MG63 (cell line): ENCODE measurements around the gene DENND1A. TPM values are rescaled to one million over a fixed set of nuclear protein-coding genes. Genes with fewer than 3 reads are reported as not detected.

Experiments used
- DNase-seq: peaks from one replicate; pipeline ENCODE4 v3.0.0-alpha.2; 2020
- H3K27me3 ChIP-seq: fragments of 250-450 bp; sonication (Bioruptor Pico); 2 replicates; pipeline ENCODE4 v1.5.1; 2020; ENCODE audit warnings: mild to moderate bottlenecking, moderate library complexity
- H3K36me3 ChIP-seq: fragments of 250-450 bp; sonication (Bioruptor Pico); 2 replicates; pipeline ENCODE4 v1.5.1; 2020; ENCODE audit warnings: mild to moderate bottlenecking, moderate library complexity
- H3K4me3 ChIP-seq: fragments of 250-450 bp; sonication (Bioruptor Pico); 2 replicates; pipeline ENCODE4 v1.5.1; 2020; ENCODE audit warnings: mild to moderate bottlenecking, moderate library complexity
- H3K9me3 ChIP-seq: fragments of 250-450 bp; sonication (Bioruptor Pico); 2 replicates; pipeline ENCODE4 v1.5.1; 2020; ENCODE audit warnings: mild to moderate bottlenecking, moderate library complexity
- total RNA-seq: library from RNA; depleted of rRNA; stranded (reverse); fragments of >200 nt; shearing (Covaris generic); gene quantifications from 2 replicates; pipeline ENCODE4 v1.2.3, GENCODE V29; 2014; ENCODE audit warnings: low replicate concordance

Gene DENND1A
- total RNA-seq, 1 experiment from 2014 or later: 35.3 TPM

DNA sequence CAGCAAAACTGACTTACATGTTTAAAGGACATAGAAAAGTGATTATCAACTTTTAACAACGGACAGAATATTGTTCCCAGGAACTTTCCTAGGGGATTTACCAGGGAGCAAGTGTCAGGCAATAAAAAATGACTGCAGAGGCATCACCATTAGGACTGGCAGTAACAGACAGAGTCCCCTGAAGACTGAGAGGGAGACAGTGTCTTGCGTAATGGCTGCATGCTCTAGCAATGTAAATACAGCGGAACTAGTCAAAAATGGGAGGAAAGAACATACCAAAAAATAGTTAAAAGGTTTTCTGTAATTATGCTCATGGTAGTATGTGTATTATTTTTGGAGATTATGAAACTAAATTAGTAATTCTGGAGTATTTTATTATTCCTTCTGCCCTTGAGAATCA, 392.1 kb downstream of the DENND1A start:
- Histone ChIP-seq H3K9me3 (no peaks in the 10 kb centered on the region), H3K27me3 (no peaks in the 10 kb centered on the region), H3K4me3 (no peak overlapping the region), H3K36me3 (no peaks in the 10 kb centered on the region)
- DNase-seq: no peak

GRCh38 chr9:123536455-123536868, 393.5 kb downstream of the DENND1A start:
- H3K9me3 ChIP-seq: no peaks in the 10 kb centered on the region
- DNase-seq: no peak
- no peak overlapping the region for H3K4me3 ChIP-seq
- no peaks in the 10 kb centered on the region for H3K36me3 ChIP-seq
- H3K27me3 ChIP-seq: no peaks in the 10 kb centered on the region

GRCh38 chr9:123534336-123534735, 395.6 kb downstream of the DENND1A start:
- H3K27me3 ChIP-seq: no peaks in the 10 kb centered on the region
- no peaks in the 10 kb centered on the region for H3K36me3 ChIP-seq
- H3K9me3 ChIP-seq: no peaks in the 10 kb centered on the region; the same call in none of the 2 replicates
- DNase-seq: no peak
- H3K4me3 ChIP-seq: no peak overlapping the region

DNA sequence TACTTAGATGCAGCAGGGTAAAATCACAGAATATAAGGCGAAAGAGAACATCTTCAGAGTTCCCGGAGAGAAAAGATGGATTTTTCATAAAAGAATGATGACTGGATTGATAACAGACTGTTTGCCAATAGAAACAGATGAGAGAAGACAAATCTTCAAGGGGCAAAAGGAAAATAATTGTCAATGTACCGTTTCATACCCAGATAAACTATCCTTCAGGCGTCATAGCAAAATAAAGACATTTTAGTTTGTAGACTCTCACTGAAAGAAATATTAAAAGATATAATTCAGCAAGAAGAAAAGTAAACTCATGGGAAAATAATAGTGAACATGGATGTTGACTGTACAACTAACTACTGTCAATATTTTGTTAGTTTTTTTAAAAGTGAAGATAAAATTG, 399.7 kb downstream of the DENND1A start:
- H3K9me3 ChIP-seq: no peaks in the 10 kb centered on the region; the same call in none of the 2 replicates
- no peak for DNase-seq
- H3K36me3 ChIP-seq: no peaks in the 10 kb centered on the region
- no peak overlapping the region for H3K4me3 ChIP-seq
- no peaks in the 10 kb centered on the region for H3K27me3 ChIP-seq

DNA sequence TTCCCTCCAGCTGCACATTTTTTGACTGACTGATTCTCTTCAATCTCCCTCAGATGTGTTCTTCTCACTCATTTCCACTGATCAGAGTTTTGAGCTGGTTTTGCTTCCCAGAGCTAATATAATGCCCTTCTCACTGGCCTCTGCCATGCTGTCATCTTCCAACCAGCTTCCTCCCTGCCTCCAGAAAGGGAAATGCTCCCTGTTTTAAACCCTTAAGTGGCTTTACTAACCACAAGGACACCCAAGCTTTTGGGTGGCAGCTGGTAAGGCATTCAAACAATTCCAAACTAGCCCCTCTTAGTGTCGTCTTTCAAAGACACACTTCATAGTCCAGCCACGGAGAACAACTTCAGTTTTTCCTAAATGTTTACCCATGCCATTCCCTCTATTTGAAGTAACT, 401.4 kb downstream of the DENND1A start:
- H3K27me3 ChIP-seq: no peaks in the 10 kb centered on the region
- H3K4me3 ChIP-seq: no peak overlapping the region
- H3K36me3 ChIP-seq: no peaks in the 10 kb centered on the region
- no peaks in the 10 kb centered on the region; the same call in none of the 2 replicates for H3K9me3 ChIP-seq
- DNase-seq: no peak

DNA sequence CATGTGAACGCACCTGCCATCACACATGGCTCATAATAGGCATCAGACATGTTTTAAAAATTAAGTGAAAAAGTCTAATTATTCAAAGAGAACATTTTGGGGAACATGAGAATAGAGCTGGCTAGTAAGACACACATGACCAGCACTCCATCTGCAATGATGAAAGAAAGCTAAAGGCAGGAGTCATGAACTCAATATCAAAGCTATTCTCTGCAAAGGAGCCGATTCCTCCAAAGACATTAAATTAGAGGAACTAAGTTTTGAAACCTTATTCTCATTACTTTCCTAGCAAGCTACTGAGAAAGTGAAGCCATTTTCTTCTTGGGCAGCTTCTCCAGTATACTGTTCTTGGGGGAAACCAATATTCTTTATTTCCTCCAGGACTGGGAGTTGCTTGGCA, 401.9 kb downstream of the DENND1A start:
- Histone ChIP-seq H3K9me3 (no peaks in the 10 kb centered on the region; the same call in none of the 2 replicates), H3K4me3 (no peak overlapping the region), H3K36me3 (no peaks in the 10 kb centered on the region), H3K27me3 (no peaks in the 10 kb centered on the region)
- DNase-seq: no peak

DNA sequence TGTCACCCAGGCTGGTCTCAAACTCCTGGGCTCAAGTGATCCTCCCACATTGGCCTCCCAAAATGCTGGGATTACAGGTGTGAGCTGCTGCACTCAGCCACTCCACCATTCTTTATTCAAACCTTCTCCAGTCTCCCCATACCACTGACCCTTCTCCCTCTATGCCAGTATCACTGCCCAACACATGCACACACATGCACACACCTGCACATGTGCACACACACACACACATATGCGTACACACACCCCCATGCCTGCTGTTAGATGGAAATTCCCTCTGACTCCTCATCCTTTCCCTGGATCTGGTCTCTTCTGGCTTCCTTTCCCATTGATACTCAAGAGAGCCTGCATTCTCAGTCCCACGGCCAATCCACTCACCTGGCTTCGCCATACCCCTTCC, 404.0 kb downstream of the DENND1A start:
- DNase-seq: no peak
- Histone ChIP-seq H3K36me3 (no peaks in the 10 kb centered on the region), H3K27me3 (no peaks in the 10 kb centered on the region), H3K9me3 (no peaks in the 10 kb centered on the region; the same call in none of the 2 replicates), H3K4me3 (no peak overlapping the region)

DNA sequence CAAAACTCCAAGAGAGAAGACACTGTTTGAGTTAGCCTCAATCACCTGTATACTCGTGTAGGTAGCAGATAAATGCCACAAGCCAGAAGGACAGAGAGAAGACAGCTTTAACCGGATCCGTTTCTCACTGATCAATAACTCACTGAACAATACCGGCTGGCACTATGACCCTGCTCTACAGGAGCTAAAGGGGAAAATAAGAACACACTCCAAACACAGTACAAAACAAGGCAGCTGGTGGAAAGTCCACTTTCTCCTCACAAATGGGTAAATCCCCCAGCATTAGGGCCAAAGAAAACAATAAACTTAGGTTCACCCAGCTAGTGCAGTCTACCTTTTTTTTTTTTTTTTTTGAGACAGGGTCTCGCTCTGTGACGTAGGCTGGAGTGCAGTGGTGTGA, 404.5 kb downstream of the DENND1A start:
- Histone ChIP-seq H3K27me3 (no peaks in the 10 kb centered on the region), H3K9me3 (no peaks in the 10 kb centered on the region; the same call in none of the 2 replicates), H3K4me3 (no peak overlapping the region), H3K36me3 (no peaks in the 10 kb centered on the region)
- DNase-seq: no peak

GRCh38 chr9:123524866-123525265, 405.1 kb downstream of the DENND1A start:
- no peak overlapping the region for H3K4me3 ChIP-seq
- no peaks in the 10 kb centered on the region for H3K36me3 ChIP-seq
- no peaks in the 10 kb centered on the region; the same call in 1 of the 2 replicates for H3K9me3 ChIP-seq
- no peaks in the 10 kb centered on the region for H3K27me3 ChIP-seq
- no peak for DNase-seq

- H3K4me3 ChIP-seq: no peak overlapping the region
- H3K36me3 ChIP-seq: no peaks in the 10 kb centered on the region
- no peaks in the 10 kb centered on the region for H3K9me3 ChIP-seq
- no peaks in the 10 kb centered on the region for H3K27me3 ChIP-seq
- DNase-seq: no peak
Observed at GRCh38 chr9:123523845-123524244, 406.1 kb downstream of the DENND1A start.

GRCh38 chr9:123523001-123523400, 406.9 kb downstream of the DENND1A start:
- no peak overlapping the region for H3K4me3 ChIP-seq
- H3K9me3 ChIP-seq: no peaks in the 10 kb centered on the region
- no peaks in the 10 kb centered on the region for H3K27me3 ChIP-seq
- DNase-seq: no peak
- no peaks in the 10 kb centered on the region for H3K36me3 ChIP-seq

DNA sequence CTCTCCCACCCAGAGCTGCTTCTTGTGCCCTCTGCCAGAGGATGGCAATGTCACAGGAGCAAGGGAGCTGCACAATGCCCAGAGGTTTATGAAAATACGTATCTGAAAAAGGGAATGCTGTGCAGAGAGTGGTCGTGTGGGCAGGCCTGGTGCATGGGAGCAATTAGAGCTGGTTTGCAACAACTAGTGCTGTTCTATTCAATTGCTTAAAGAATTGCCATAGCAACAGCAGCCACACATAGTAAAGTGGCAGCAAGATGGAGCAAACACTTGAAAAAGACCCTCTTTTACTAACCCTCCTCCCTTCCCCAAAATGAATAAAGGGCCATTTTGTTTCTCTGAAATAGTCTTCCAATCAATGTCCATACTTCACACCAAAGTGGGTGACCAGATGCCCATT, 407.7 kb downstream of the DENND1A start:
- no peaks in the 10 kb centered on the region for H3K27me3 ChIP-seq
- no peak for DNase-seq
- H3K9me3 ChIP-seq: no peaks in the 10 kb centered on the region
- no peak overlapping the region for H3K4me3 ChIP-seq
- H3K36me3 ChIP-seq: no peaks in the 10 kb centered on the region

GRCh38 chr9:123518338-123518737, 411.6 kb downstream of the DENND1A start:
- no peaks in the 10 kb centered on the region for H3K27me3 ChIP-seq
- no peak for DNase-seq
- no peaks in the 10 kb centered on the region for H3K9me3 ChIP-seq
- H3K4me3 ChIP-seq: no peak overlapping the region
- no peaks in the 10 kb centered on the region for H3K36me3 ChIP-seq

DNA sequence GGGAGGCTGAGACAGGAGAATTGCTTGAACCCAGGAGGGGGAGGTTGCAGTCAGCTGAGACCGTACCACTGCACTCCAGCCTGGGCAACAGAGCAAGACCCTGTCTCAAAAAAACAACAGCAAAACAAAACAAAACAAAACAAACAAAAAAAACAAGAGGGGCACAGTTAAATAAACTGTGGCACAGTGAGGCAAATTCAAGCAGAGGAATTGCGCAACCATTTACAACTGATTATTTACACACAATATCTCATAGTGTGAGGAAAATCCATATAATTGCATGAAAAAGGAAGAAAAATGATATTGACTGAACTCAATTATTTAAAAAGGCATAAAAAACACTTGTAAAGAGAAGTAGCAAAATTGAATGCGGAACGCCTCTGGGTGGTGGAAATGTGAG, 412.4 kb downstream of the DENND1A start:
- Histone ChIP-seq H3K27me3 (no peaks in the 10 kb centered on the region), H3K9me3 (no peaks in the 10 kb centered on the region), H3K36me3 (no peaks in the 10 kb centered on the region), H3K4me3 (no peak overlapping the region)
- DNase-seq: no peak

DNA sequence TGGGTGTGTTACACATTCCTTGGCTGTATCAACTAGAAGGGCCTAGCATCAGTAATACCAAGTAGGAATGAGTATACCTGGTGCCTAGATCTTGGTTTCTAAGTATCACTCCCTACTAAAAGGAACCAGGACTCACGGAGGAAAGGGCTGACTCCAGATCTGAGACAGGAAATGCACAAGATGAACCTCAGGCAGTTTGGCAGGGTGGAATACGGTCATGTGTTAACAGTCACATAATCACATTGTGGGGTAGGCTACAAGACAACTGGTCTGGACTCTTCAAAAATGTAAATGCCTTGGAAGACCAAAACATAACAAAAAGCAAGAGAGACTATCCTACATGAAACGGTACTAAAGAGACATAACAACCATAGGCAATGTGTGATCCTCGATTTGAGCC, 415.2 kb downstream of the DENND1A start:
- no peak for DNase-seq
- Histone ChIP-seq H3K27me3 (no peaks in the 10 kb centered on the region), H3K4me3 (no peak overlapping the region), H3K36me3 (no peaks in the 10 kb centered on the region), H3K9me3 (no peaks in the 10 kb centered on the region)

DNA sequence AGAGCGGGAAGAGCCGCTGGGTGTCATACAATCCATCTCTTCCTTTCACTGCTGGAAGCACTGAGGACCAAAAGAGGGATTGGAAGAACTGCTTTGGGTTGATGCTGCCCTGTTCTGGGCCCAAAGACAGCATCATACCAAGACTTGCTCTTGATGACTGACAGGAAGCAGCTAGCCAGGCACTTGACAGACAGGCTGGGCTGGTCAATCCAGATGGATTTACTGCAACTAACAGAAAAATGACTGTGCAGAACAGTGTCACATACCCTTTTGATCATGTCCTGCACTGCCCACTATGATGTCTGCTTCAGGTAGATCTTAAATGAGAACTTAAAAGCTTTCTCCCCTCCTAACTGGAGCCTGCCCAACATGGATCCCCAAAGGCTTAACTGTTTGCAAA, 416.4 kb downstream of the DENND1A start:
- DNase-seq: no peak
- Histone ChIP-seq H3K4me3 (no peak overlapping the region), H3K9me3 (no peaks in the 10 kb centered on the region), H3K36me3 (no peaks in the 10 kb centered on the region), H3K27me3 (no peaks in the 10 kb centered on the region)

- Histone ChIP-seq H3K9me3 (no peaks in the 10 kb centered on the region), H3K4me3 (no peak overlapping the region), H3K27me3 (no peaks in the 10 kb centered on the region), H3K36me3 (no peaks in the 10 kb centered on the region)
- DNase-seq: no peak
Observed at GRCh38 chr9:123511326-123512277, 418.3 kb downstream of the DENND1A start.

- H3K27me3 ChIP-seq: no peaks in the 10 kb centered on the region
- H3K9me3 ChIP-seq: no peaks in the 10 kb centered on the region
- no peak overlapping the region for H3K4me3 ChIP-seq
- H3K36me3 ChIP-seq: no peaks in the 10 kb centered on the region
- no peak for DNase-seq
Observed at GRCh38 chr9:123509646-123510045, 420.3 kb downstream of the DENND1A start.
